Brain microvascular endothelial cell (primary cell): ENCODE measurements around the gene ABCG2.

ENCODE experiments used
- DNase-seq: peaks from one replicate; pipeline ENCODE4 v3.0.0-alpha.2; 2020
- H3K27ac ChIP-seq: fragments of 250-450 bp; sonication (Bioruptor Pico); 2 replicates; pipeline ENCODE4 v1.5.1; 2020; ENCODE audit warnings: mild to moderate bottlenecking, moderate library complexity
- H3K27me3 ChIP-seq: fragments of 250-450 bp; sonication (Bioruptor Pico); replicated peaks from 2 replicates; pipeline ENCODE4 v1.5.1; 2020; ENCODE audit warnings: mild to moderate bottlenecking
- H3K36me3 ChIP-seq: fragments of 250-450 bp; sonication (Bioruptor Pico); replicated peaks from 2 replicates; pipeline ENCODE4 v1.5.1; 2020; ENCODE audit warnings: mild to moderate bottlenecking
- H3K4me3 ChIP-seq: 2 replicates; pipeline ENCODE4 v1.5.1; 2011; ENCODE audit warnings: low read depth, mild to moderate bottlenecking, control low read depth, low read length, moderate library complexity
- in situ Hi-C: cut with HindIII; loops from 2 replicates; pipeline ENCODE4 v1.10.0; 2017; ENCODE audit warnings: low sequenced_read_pairs, low pct_ligation_motif_present
- TF ChIP-seq, protein P1 (sequence below): IDR thresholded peaks from 2 replicates; pipeline ENCODE4 v1.5.1; 2011; ENCODE audit warnings: low read depth, mild to moderate bottlenecking, moderate library complexity, low read length, control low read depth, inconsistent platforms; ENCODE audit errors: missing control alignments

Gene ABCG2

DNA sequence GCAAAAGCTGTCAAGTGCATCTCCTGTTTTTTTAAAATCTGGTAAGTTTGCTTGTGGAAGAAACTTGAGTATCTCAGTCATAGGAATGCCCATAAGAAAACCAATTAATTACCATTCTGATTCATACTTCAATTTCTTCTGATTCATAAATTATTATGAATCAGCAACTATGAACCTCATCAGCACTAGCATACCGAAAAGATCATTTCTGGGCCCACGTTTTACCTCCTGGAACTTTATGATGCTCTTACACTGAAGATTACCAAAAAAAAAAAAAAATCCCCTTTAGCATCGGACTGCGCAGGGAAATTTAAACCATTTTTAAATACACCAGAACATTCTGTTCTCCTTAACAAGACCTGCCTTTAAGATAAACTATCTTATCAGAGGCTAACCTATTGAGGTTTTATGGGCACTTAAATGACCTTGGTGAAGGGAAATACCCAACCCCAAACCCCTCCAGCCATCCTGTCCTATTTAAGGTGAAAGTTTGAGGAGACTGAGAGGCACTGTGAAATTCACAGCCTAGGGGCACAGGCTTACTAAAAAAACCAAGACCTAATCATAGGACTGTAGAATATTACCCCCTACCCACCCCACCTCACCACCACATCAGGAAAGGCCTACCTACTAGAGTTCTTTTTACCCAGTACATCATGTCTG, 38.2 kb upstream of the ABCG2 start:
- in situ Hi-C loops: no loop called here
- TF ChIP-seq, protein P1, sequence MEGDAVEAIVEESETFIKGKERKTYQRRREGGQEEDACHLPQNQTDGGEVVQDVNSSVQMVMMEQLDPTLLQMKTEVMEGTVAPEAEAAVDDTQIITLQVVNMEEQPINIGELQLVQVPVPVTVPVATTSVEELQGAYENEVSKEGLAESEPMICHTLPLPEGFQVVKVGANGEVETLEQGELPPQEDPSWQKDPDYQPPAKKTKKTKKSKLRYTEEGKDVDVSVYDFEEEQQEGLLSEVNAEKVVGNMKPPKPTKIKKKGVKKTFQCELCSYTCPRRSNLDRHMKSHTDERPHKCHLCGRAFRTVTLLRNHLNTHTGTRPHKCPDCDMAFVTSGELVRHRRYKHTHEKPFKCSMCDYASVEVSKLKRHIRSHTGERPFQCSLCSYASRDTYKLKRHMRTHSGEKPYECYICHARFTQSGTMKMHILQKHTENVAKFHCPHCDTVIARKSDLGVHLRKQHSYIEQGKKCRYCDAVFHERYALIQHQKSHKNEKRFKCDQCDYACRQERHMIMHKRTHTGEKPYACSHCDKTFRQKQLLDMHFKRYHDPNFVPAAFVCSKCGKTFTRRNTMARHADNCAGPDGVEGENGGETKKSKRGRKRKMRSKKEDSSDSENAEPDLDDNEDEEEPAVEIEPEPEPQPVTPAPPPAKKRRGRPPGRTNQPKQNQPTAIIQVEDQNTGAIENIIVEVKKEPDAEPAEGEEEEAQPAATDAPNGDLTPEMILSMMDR: no peak
- H3K36me3 ChIP-seq: no peaks in the 10 kb centered on the region
- no peak overlapping the region for H3K27ac ChIP-seq
- H3K4me3 ChIP-seq: no peak overlapping the region
- DNase-seq: no peak
- no peaks in the 10 kb centered on the region for H3K27me3 ChIP-seq

DNA sequence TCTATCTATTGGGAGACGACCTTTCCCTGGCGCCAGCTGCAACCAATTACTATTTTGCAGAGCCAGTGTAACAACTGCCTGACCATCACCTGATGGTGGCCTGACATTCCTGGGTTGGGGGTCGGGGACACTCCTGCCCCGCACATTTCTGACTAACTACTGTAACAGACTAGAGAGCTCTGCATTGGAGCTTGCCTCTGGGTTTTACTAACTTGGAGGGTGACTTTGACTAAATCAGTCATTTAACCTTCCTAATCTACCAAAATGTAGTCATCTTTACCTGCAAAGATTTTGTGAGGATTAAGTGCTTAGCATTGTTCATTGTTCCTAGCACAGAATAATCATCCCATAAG, 37.5 kb upstream of the ABCG2 start:
- H3K4me3 ChIP-seq: no peak overlapping the region
- TF ChIP-seq, protein P1: no peak
- no peak overlapping the region for H3K27ac ChIP-seq
- H3K36me3 ChIP-seq: no peaks in the 10 kb centered on the region
- in situ Hi-C loops: no loop called here
- no peak for DNase-seq
- no peaks in the 10 kb centered on the region for H3K27me3 ChIP-seq

DNA sequence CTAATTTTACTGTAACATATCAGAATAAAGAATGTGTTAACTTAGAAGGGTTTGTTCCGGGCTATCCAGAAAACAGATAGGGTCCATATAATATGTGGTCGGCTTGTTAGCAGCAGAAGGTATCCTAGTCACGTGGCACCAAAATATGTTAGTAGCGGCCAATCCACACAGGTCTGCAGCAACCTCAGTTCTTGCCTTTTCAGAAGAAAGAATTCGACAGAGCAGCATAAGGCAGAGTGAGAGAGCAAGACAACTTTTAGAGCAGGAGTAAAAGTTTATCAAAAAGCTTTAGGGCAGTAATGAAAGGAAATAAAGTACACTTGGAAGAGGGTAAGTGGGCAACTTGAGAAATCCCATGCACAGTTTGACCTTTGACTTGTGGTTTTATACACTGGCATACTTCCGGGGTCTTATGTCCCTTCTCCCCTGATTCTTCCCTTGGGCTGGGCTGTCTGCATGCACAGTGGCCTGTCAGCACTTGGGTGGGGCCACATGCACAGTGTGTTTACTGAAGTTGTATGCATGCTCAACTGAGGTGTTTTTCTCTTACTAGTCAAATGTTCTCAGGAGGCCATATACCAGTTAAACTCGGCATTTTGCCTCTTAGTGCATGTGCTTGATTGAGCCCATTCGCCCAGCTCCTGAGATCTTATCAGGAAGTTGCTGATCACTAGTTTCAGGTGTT, 37.0 kb upstream of the ABCG2 start:
- TF ChIP-seq, protein P1: no peak
- H3K27ac ChIP-seq: no peak overlapping the region
- no peaks in the 10 kb centered on the region for H3K36me3 ChIP-seq
- no peak overlapping the region for H3K4me3 ChIP-seq
- in situ Hi-C loops: no loop called here
- no peaks in the 10 kb centered on the region for H3K27me3 ChIP-seq
- DNase-seq: no peak

DNA sequence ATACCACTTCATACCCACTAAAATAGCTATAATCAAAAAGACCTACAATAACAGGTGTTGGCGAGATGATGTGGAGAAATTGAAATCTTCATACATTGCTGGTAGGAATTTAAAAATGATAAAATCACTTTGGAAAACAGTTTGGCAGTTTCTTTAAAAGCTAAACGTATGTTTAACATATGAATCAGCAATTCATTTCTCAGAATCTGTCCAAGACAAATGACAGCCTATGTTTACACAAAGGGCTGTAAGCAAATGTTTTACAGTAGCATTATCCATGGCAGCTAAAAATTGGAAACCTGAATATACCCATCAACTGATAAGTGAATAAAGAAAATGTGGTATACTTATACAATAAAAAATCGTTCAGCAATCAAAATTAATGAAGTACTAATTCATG, 33.0 kb upstream of the ABCG2 start:
- DNase-seq: no peak
- no peaks in the 10 kb centered on the region for H3K36me3 ChIP-seq
- H3K27ac ChIP-seq: no peak overlapping the region
- H3K4me3 ChIP-seq: no peak overlapping the region
- TF ChIP-seq, protein P1: no peak
- in situ Hi-C loops: no loop called here
- H3K27me3 ChIP-seq: no peaks in the 10 kb centered on the region

DNA sequence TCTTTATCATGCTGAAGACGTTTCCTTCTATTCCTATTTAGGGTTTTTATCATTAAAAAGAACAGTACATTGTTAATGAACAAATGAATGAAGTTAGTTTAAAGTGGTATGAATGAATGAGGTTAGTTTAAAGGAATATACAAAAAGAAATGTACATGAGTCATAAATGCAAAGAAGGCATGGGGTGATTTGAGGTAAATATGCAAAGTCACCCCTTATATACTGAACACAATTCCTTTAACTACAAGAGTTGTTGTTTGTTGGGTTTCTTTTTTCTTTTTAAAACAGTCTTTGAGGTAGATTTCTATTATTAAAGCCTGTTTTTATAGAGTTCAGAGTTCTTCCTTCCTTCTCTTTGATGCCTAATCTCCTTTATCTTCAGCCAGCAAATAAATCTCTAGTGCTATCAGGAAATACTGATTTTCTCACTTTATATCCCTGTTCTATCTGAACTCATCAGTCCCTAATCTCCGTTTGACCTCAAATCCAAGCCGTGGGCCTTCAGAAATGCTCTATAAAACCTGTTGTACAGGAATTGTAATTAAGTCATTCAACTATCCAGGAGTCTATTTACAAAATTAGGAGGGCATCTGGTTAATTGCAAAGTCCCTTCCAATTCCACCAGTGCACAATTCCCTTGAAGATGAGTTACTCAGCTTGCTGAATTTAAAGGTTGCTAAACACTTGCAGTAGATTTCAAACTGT, 31.6 kb upstream of the ABCG2 start:
- TF ChIP-seq, protein P1: no peak
- in situ Hi-C loops: no loop called here
- no peaks in the 10 kb centered on the region for H3K36me3 ChIP-seq
- no peak overlapping the region for H3K4me3 ChIP-seq
- no peaks in the 10 kb centered on the region for H3K27me3 ChIP-seq
- no peak overlapping the region for H3K27ac ChIP-seq
- no peak for DNase-seq

DNA sequence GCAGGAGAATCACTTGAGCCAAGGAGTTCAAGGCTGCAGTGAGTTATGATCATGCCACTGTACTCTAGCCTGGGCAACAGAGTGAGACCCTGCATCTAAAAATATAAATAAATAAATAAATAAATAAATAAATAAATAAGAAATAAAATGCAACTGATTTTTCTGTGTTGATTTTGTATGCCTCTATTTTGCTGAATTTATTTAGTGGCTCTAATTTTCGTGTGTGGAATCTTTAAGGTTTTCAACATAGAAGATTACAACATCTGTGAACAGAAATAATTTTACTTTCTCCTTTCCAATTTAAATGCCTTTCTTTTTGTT, 30.9 kb upstream of the ABCG2 start:
- H3K36me3 ChIP-seq: no peaks in the 10 kb centered on the region
- in situ Hi-C loops: no loop called here
- no peaks in the 10 kb centered on the region for H3K27me3 ChIP-seq
- no peak overlapping the region for H3K4me3 ChIP-seq
- no peak for DNase-seq
- no peak overlapping the region for H3K27ac ChIP-seq
- TF ChIP-seq, protein P1: no peak
